ENCODE results near the gene METTL13.
"Not testable (repeated sequence)": the region's sequence is repeated elsewhere in the genome, so short reads cannot be mapped to it uniquely, and the experiment has no call there.

METTL13 gene

GRCh38 chr1:171772312-171772711 is 9.1 kb upstream of the METTL13 start:
- DNase-seq: no peak

- DNase-seq: no peak
Measured at GRCh38 chr1:171780583-171781175, 781 bp upstream of the METTL13 start.

DNA sequence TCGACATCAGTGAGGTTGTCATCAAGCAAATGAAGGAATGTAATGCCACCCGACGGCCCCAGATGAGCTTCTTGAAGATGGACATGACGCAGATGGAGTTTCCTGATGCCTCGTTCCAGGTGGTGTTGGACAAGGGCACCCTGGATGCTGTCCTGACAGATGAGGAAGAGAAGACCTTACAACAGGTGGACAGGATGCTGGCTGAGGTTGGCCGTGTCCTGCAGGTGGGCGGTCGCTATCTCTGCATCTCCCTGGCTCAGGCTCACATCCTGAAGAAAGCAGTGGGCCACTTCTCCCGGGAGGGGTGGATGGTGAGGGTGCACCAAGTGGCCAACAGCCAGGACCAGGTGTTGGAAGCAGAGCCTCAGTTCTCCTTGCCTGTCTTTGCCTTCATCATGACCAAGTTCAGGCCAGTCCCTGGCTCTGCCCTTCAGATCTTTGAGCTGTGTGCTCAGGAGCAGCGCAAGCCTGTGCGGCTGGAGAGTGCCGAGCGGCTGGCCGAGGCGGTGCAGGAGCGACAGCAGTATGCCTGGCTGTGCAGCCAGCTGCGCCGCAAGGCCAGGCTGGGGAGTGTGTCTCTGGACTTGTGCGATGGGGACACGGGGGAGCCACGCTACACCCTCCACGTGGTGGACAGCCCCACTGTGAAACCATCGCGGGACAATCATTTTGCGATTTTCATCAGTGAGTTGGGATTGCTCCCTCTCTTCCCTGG is 2.5 kb downstream of the METTL13 start:
- DNase-seq: no peak

GRCh38 chr1:171784784-171785183 is 3.3 kb downstream of the METTL13 start:
- no peak for DNase-seq

- no peak for DNase-seq
Measured at GRCh38 chr1:171785766-171786165, 4.3 kb downstream of the METTL13 start.

GRCh38 chr1:171786534-171786933 is 5.1 kb downstream of the METTL13 start:
- no peak for DNase-seq

DNA sequence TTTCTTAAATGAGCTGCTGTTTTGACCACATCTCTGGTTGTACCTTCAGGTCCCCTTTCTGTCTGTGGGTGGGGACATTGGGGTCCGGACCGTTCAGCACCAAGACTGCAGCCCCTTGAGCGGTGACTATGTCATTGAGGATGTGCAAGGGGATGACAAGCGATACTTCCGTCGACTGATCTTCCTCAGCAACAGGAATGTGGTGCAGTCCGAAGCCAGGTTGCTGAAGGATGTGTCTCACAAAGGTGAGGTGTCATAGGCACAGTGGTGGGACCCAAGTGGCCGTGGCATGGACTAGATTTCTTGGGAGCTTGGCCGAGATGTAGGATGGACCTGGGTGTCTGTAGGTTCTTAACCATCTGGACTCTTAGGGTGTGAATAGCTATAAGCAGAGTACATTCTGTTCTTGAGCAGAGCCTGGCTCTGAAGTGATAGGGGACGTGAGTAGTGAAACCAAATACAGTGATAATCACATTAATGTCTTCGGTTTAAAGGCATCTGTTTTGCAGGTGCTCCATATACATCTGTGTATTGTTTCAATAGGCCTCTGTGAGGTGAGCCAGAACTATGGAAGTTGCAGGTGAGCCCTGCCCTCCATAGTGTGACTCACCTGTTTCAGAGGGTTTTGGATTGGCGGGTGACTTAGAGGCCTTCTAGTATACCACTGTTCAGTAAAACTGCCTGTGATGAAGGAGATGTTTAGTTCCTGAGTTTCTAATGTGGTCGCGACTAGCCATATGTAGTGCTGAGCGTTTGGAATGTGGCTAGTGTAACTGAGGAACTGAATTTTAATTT is 6.4 kb downstream of the METTL13 start:
- no peak for DNase-seq

DNA sequence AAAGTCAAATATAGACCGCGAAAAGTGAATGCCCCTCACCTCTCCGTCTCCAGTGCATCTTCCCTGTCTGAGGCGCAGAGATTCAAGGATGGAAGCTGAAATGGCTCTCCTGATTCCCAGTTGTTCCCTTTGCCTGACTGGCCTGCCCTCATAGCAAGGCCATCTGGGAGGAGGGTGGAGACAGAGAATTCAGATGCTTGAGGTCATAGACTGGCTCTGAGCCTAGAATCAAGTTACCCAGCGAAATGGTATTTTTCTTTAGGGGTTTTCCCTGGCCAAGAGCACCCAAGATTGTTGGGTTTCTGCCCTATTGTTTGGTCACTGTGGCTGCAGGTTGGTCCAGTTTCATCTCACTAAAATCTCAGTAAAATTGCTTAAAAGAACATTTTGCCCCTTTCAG is 7.2 kb downstream of the METTL13 start:
- DNase-seq: no peak

- no peak for DNase-seq
Measured at GRCh38 chr1:171790318-171790717, 8.9 kb downstream of the METTL13 start.

- no peak for DNase-seq
Measured at GRCh38 chr1:171792656-171793369, 11.4 kb downstream of the METTL13 start.

DNA sequence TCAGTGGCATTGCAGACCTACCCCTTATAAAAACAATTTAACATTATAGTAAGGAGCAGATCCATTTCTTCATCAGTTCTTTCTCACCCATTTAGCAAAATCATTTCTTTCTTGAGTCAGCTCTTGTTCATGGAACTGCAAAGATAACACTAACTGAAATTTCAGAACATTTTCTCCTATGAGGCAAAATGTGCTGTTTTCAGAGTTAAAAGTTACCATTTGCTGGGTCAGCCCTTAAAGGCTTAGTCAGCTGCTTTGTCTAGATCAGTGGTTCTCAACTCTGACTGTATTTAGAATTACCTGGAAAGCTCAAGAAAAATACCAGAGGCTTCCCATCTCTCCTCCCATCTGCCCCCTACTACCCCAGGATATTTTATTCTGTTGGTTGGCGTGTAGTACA is 12.2 kb downstream of the METTL13 start:
- DNase-seq: no peak

DNA sequence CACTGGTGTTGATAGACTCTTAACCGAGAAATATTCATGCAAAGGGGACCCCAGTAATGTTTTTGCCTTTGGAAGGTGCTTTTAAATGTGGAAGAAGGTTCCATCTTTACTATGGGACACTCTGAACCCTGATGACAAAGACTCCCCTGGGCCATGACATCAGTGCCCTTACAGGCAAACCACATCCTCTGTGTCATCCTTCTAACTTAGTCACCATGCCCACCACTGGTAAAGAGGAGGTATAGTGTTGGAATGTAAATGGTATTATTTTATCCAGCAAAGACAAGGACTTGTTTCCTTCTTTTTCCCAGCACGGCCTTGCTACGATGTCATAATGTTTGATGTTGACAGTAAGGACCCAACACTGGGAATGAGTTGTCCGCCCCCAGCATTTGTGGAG is 12.6 kb downstream of the METTL13 start:
- DNase-seq: peak; percentile 63

- no peak for DNase-seq
Measured at GRCh38 chr1:171796592-171796991, 15.1 kb downstream of the METTL13 start.

GRCh38 chr1:171798311-171798710 is 16.9 kb downstream of the METTL13 start:
- DNase-seq: no peak

DNA sequence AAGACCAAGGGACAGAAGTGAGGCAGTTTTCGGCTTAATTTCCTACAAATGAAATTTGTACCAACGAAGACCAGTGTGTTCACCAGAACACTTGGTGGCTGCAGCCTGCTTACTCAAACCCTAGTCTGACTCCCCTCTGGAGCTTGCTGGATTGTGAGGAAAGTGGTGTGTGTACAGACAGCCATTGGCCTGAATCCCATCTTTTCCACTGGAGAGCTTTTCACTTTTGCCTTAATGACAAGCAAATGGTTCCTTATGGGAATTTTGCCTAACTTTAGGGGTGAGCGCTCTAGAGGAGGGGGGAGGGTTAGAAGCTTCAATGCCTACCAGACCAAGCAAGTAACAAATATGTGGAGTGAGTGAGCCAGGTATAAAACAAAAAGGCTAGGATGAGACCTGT is 17.3 kb downstream of the METTL13 start:
- no peak for DNase-seq

GRCh38 chr1:171799166-171799565 is 17.7 kb downstream of the METTL13 start:
- no peak for DNase-seq

DNA sequence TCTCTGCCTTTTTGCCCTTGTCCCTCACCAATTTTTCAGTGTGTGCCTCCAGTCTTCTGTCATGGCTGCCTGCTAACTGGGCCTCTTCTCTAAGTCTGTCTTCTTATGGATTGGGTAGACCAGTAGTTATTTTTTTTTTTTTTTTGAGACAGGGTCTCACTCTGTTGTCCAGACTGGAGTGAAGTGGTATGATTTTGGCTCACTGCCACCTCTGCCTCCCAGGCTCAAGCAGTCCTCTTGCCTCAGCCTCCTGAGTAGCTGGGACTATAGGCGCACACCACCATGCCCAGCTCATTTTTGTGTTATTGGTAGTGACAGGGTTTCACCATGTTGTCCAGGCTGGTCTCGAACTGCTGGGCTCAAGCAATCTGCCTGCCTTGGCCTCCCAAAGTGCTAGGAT is 18.2 kb downstream of the METTL13 start:
- DNase-seq: not testable (repeated sequence)

DNA sequence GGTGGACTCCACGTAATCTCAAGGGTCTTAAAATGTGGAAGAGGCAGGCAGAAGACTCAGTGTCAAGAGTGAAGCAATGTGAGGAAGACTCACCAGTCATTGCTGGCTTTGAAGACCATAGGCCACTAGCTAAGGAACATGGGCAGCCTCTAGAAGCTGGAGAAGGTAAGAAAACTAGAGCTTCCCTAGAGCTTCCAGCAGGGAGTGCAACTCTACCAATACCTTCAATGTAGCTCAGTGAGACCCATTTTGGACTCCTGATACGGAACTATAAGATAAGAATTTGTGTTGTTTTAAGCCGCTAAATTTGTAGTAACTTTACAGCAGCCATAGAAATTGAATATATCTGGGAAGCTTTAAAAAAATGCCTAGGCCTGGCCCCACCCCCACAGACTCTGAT is 18.9 kb downstream of the METTL13 start:
- no peak for DNase-seq

GRCh38 chr1:171800851-171801250 is 19.4 kb downstream of the METTL13 start:
- no peak for DNase-seq

DNA sequence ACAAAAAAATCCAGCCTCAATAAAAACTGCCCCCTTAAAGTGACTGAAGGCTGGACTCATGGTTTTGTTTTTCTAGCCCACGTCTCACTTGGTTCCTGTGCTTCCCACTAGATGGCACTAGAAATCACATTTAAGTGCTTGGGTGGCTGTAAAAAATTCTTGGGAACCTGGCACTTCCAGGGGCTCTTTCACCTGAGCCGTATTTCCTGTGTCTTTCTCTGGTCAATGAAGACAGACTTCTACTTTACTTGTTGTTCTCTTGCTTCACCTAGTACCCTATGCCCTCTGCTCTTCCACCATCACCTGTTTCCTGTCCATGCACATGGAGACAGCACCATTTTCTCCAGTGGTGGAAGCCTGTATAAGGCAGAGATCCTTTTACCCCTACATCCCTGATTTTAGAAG is 20.0 kb downstream of the METTL13 start:
- no peak for DNase-seq

DNA sequence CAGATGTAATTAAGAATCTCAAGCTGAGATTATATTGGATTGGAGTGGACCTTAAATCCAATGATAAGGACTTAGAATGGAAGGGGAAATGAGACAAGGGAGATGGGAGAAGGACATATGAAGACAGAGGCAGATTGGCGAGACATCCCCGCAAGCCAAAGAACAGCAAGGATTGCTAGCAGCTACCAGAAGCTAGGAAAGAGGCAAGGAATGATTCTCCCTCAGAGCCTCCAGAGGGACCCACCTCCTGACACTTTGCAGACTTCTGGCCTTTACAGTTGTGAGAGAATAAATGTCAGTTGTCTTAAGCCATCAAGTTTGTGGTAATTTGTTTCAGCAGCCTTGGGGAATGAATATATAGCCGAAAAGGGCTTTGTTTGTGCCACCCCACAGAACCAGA is 20.7 kb downstream of the METTL13 start:
- DNase-seq: no peak

DNA sequence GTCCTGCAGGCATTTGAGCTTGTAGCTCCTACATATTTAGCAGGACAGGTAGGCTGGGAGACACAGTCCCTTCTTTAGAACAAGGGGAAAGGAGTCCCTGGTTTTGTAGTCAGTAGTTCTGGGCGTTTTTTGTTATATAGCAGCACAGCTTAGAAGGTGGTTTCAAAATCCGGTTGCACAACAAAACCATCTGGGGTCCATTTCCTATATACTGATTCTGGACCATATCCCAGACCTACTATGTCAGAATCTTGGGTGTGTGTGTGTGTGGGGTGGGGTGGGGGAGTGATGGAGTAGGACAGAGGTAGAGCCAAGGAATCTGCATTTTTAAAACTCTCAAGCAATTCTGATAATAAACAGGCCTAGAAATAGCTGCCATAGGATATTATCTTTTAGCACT is 21.6 kb downstream of the METTL13 start:
- no peak for DNase-seq

DNA sequence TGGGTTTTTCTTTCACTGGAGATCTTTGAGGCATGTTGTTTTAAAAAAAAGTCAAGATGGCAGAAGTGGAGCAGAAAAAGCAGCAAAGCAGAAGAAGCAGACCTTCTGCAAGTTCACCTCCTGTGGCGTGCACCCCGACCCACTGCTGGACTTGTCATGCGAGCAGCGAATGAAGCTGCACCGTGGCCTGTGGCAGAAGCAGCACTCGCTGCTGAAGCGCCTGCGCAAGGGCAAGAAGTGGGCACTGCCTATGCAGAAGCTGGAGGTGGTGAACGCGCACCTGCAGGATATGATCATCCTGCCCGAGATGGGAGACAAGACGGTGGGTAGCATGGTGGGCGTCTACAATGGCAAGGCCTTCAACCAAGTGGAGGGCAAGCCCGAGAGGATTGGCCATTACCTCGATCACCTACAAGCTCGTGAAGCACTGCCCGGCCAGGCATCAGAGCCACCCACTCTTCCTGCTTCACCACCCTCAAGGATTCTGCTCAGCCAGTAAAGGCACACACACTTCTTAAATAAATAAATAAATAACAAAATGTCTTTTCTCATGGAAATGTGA is 22.1 kb downstream of the METTL13 start:
- no peak for DNase-seq
